ENCODE results near the gene PTBP1. TPM values are rescaled to one million over a fixed set of nuclear protein-coding genes. Genes with fewer than 3 reads are reported as not detected.

The PTBP1 gene
- total RNA-seq, 2 experiments from 2014 or later, result 315 to 479 TPM

- Histone ChIP-seq H2AFZ (ENCODE audit: low read length) (no peak overlapping the region), H3K4me3 (ENCODE audit: low read depth, low read length, poor library complexity, severe bottlenecking) (no peak overlapping the region), H3K36me3 (ENCODE audit: insufficient read depth, low read length) (no peaks in the 10 kb centered on the region), H3K4me1 (ENCODE audit: insufficient read depth, low read length, poor library complexity, severe bottlenecking) (no peaks in the 10 kb centered on the region), H3K79me2 (ENCODE audit: insufficient read depth, low read depth, low read length) (no peaks in the 10 kb centered on the region), H3K9me2 (ENCODE audit: insufficient read depth, low read length) (no peaks in the 10 kb centered on the region), H4K20me1 (ENCODE audit: insufficient read depth, low read length) (no peaks in the 10 kb centered on the region), H3K4me2 (ENCODE audit: low read length) (no peak overlapping the region), H3K27ac (ENCODE audit: low read depth, low read length, poor library complexity, severe bottlenecking) (no peak overlapping the region), H3K9me3 (ENCODE audit: low read length) (no peaks in the 10 kb centered on the region)
- TF ChIP-seq EZH2phosphoT487 (IDR thresholded peaks at IDR 0.05; ENCODE audit: borderline replicate concordance, low read depth, low read length), result no peak
- TF ChIP-seq, protein P1, sequence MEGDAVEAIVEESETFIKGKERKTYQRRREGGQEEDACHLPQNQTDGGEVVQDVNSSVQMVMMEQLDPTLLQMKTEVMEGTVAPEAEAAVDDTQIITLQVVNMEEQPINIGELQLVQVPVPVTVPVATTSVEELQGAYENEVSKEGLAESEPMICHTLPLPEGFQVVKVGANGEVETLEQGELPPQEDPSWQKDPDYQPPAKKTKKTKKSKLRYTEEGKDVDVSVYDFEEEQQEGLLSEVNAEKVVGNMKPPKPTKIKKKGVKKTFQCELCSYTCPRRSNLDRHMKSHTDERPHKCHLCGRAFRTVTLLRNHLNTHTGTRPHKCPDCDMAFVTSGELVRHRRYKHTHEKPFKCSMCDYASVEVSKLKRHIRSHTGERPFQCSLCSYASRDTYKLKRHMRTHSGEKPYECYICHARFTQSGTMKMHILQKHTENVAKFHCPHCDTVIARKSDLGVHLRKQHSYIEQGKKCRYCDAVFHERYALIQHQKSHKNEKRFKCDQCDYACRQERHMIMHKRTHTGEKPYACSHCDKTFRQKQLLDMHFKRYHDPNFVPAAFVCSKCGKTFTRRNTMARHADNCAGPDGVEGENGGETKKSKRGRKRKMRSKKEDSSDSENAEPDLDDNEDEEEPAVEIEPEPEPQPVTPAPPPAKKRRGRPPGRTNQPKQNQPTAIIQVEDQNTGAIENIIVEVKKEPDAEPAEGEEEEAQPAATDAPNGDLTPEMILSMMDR (conservative IDR thresholded peaks at IDR 0.05; ENCODE audit: low read length), result no peak
- DNase-seq (ENCODE audit: low spot score), result no peak
- intact Hi-C loops (cut with micrococcal nuclease; ENCODE audit: unreplicated experiment), result no loop called here
- BruUV-seq (replicated peaks), result no TSS peak
- ChIA-PET CTCF (ENCODE audit: unreplicated experiment) (no interaction called here), POLR2A (no interaction called here)
These were observed 8.6 kb upstream of the PTBP1 start for GRCh38 chr19:788686-788982.

DNA sequence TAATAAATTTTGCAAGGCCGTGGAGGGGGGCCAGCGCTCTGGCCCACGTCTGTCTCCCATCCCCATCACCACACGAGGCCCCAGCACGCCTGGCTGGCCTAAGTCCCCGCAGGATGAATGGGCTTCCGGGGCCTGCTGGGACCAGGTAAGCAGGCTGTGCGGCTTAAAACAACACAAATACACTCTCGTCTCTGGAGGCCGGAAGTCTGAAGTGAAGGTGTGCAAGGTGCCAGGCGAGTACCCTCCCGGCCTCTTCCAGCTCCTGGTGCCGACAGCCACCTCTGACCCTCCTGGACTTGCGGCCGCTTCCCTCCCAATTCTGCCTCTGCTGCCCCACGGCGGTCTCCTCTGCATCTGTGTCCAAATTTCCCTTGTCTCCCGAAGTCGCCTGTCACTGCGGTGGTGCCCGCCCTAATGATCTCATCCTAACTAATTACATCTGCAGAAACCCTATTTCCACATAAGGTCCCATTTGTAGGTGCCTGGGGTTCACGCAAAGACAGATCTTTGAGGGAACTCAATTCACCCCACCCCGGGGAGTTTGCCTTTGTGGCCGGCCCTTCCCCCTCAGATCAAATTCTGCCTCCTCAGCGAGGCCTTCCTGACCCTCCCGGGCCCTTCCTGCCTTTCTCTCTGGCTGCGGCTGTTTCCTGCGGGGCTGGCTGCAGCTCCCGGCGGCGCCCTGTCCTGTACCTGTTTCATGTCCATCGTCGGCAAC lies 8.1 kb upstream of the PTBP1 start:
- Histone ChIP-seq H4K20me1 (ENCODE audit: insufficient read depth, low read length) (no peaks in the 10 kb centered on the region), H2AFZ (ENCODE audit: low read length) (no peak overlapping the region), H3K4me2 (ENCODE audit: low read length) (no peak overlapping the region), H3K4me1 (ENCODE audit: insufficient read depth, low read length, poor library complexity, severe bottlenecking) (no peaks in the 10 kb centered on the region), H3K79me2 (ENCODE audit: insufficient read depth, low read depth, low read length) (no peaks in the 10 kb centered on the region), H3K9me3 (ENCODE audit: low read length) (no peaks in the 10 kb centered on the region), H3K4me3 (ENCODE audit: low read depth, low read length, poor library complexity, severe bottlenecking) (no peak overlapping the region), H3K27ac (ENCODE audit: low read depth, low read length, poor library complexity, severe bottlenecking) (no peak overlapping the region), H3K36me3 (ENCODE audit: insufficient read depth, low read length) (no peaks in the 10 kb centered on the region), H3K9me2 (ENCODE audit: insufficient read depth, low read length) (no peaks in the 10 kb centered on the region)
- BruUV-seq (replicated peaks), result no TSS peak
- CTCF ChIA-PET (ENCODE audit: unreplicated experiment), result no interaction called here
- intact Hi-C loops (cut with micrococcal nuclease; ENCODE audit: unreplicated experiment), result no loop called here
- TF ChIP-seq, protein P1 (conservative IDR thresholded peaks at IDR 0.05; ENCODE audit: low read length), result no peak
- TF ChIP-seq EZH2phosphoT487 (IDR thresholded peaks at IDR 0.05; ENCODE audit: borderline replicate concordance, low read depth, low read length), result no peak
- no peak for DNase-seq (ENCODE audit: low spot score)
- POLR2A ChIA-PET, result no interaction called here

GRCh38 chr19:789701-790060 lies 7.6 kb upstream of the PTBP1 start:
- Histone ChIP-seq H3K9me2 (ENCODE audit: insufficient read depth, low read length) (no peaks in the 10 kb centered on the region), H4K20me1 (ENCODE audit: insufficient read depth, low read length) (no peaks in the 10 kb centered on the region), H3K4me2 (ENCODE audit: low read length) (no peak overlapping the region), H2AFZ (ENCODE audit: low read length) (no peak overlapping the region), H3K79me2 (ENCODE audit: insufficient read depth, low read depth, low read length) (no peaks in the 10 kb centered on the region), H3K4me3 (ENCODE audit: low read depth, low read length, poor library complexity, severe bottlenecking) (no peak overlapping the region), H3K27ac (ENCODE audit: low read depth, low read length, poor library complexity, severe bottlenecking) (no peak overlapping the region), H3K9me3 (ENCODE audit: low read length) (no peaks in the 10 kb centered on the region), H3K4me1 (ENCODE audit: insufficient read depth, low read length, poor library complexity, severe bottlenecking) (no peaks in the 10 kb centered on the region), H3K36me3 (ENCODE audit: insufficient read depth, low read length) (no peaks in the 10 kb centered on the region)
- BruUV-seq (replicated peaks), result no TSS peak
- POLR2A ChIA-PET, result no interaction called here
- DNase-seq (ENCODE audit: low spot score), result no peak
- intact Hi-C loops (cut with micrococcal nuclease; ENCODE audit: unreplicated experiment), result no loop called here
- TF ChIP-seq, protein P1 (conservative IDR thresholded peaks at IDR 0.05; ENCODE audit: low read length), result no peak
- CTCF ChIA-PET (ENCODE audit: unreplicated experiment), result no interaction called here

All from OCI-LY7 (cell line).